K562 (cell line): ENCODE results near the gene CHRNA9. TPM values are rescaled to one million over a fixed set of nuclear protein-coding genes. Genes with fewer than 3 reads are reported as not detected.
A peak's percentile ranks its signal among the peaks of the same experiment; 100 is the strongest.

Experiments used
- ATAC-seq: fragments of 200-7000 bp; cut with Tn5 transposase; 3 replicates; pipeline ENCODE4 v1.9.1; 2020; ENCODE audit warnings: moderate library complexity
- BruUV-seq: library from RNA; stranded (reverse); fragments of 400-500 nt; replicated peaks from 2 replicates; lab custom pipeline; 2021; lab: Mats Ljungman, UMichigan
- CTCF ChIA-PET: fragments of 300-600 bp; formaldehyde crosslinking; extraction: SDS; loops from one replicate; lab custom pipeline; 2021; ENCODE audit warnings: low intra/inter-chr PET ratio; lab: Yijun Ruan, JAX
- POLR2A ChIA-PET: fragments of 300-600, 350-650 bp; sonication (Branson Sonifier 250); formaldehyde crosslinking; extraction: SDS; loops from one replicate; lab custom pipeline; 2021; ENCODE audit warnings: antibody characterized with exemption, inconsistent platforms; lab: Yijun Ruan, JAX
- DNase-seq, 4 experiments: peaks; one replicate each; pipeline versions ENCODE4 v3.0.0 to v3.0.0-alpha.2; 2011 to 2018; ENCODE audit warnings: low spot score in 3 of 4, mixed read lengths in 3 of 4; ENCODE audit errors: extremely low read depth in 1 of 4
- FAIRE-seq: peaks from 2 replicates; lab custom pipeline; 2011; peaks lifted over from hg19 to GRCh38; lab: Jason Lieb, UNC
- H2AFZ ChIP-seq: 2 replicates; pipeline ENCODE4 v1.6.0; 2011; ENCODE audit warnings: low read depth, low read length, control low read depth, inconsistent platforms
- H3K27ac ChIP-seq: fragments of 200-600 bp; 3 replicates; pipeline ENCODE4 v1.8.0; 2011; ENCODE audit warnings: low read depth, mild to moderate bottlenecking, control low read depth, inconsistent platforms, low read length, moderate library complexity, mixed read lengths; ENCODE audit errors: extremely low read depth
- H3K27me3 ChIP-seq, 2 experiments: fragments of 300-600 bp in 1 of 2; 2 replicates in 1 of 2; 3 replicates in 1 of 2; pipeline versions ENCODE4 v1.6.0 to v1.8.0; 2011; ENCODE audit warnings: inconsistent platforms in 2 of 2, low read length in 2 of 2, mild to moderate bottlenecking in 1 of 2, mixed read lengths in 1 of 2, moderate library complexity in 1 of 2; ENCODE audit not compliant: control insufficient read depth in 2 of 2, insufficient read depth in 2 of 2
- H3K36me3 ChIP-seq: fragments of 300-600 bp; 3 replicates; pipeline ENCODE4 v1.8.0; 2011; ENCODE audit warnings: mild to moderate bottlenecking, low read length, inconsistent platforms; ENCODE audit not compliant: control insufficient read depth, insufficient read depth
- H3K4me1 ChIP-seq, 2 experiments: fragments of 200-600 bp in 1 of 2; replicated peaks in 1 of 2; 2 replicates in 1 of 2; 3 replicates in 1 of 2; pipeline versions ENCODE4 v1.5.1 to v1.8.0; 2011; ENCODE audit warnings: inconsistent platforms in 2 of 2, low read length in 2 of 2, mild to moderate bottlenecking in 1 of 2, mixed read lengths in 1 of 2, moderate library complexity in 1 of 2; ENCODE audit not compliant: control insufficient read depth in 2 of 2, insufficient read depth in 2 of 2
- H3K4me2 ChIP-seq: 2 replicates; pipeline ENCODE4 v1.6.1; 2011; ENCODE audit warnings: low read length, control low read depth, inconsistent platforms, mixed read lengths; ENCODE audit not compliant: insufficient read depth
- H3K4me3 ChIP-seq: fragments of 200-600 bp; sonication (generic), shearing (Covaris generic); 2 replicates; pipeline ENCODE4 v1.5.1; 2016; ENCODE audit warnings: control low read depth, inconsistent platforms
- H3K79me2 ChIP-seq: fragments of 200-600 bp; 3 replicates; pipeline ENCODE4 v1.8.0; 2011; ENCODE audit warnings: low read length, inconsistent platforms; ENCODE audit not compliant: control insufficient read depth, insufficient read depth
- H3K9ac ChIP-seq, 2 experiments: 2 replicates each; pipeline versions ENCODE4 v1.6.0 to v1.6.1; 2011; ENCODE audit warnings: low read depth in 2 of 2, low read length in 2 of 2, control low read depth in 1 of 2, inconsistent platforms in 1 of 2, mild to moderate bottlenecking in 1 of 2, mixed read lengths in 1 of 2; ENCODE audit not compliant: insufficient read depth in 1 of 2
- H3K9me1 ChIP-seq: one replicate; pipeline ENCODE4 v1.6.0; 2011; ENCODE audit warnings: inconsistent platforms, mild to moderate bottlenecking, low read length, moderate library complexity; ENCODE audit not compliant: control insufficient read depth, insufficient read depth
- H3K9me3 ChIP-seq: replicated peaks from 2 replicates; pipeline ENCODE4 v1.5.1; 2011; ENCODE audit warnings: low read depth, low read length, inconsistent platforms; ENCODE audit not compliant: control insufficient read depth, insufficient read depth
- H4K20me1 ChIP-seq: replicated peaks from 2 replicates; pipeline ENCODE4 v1.6.1; 2011; ENCODE audit warnings: low read length, inconsistent platforms, mixed read lengths; ENCODE audit not compliant: control insufficient read depth, insufficient read depth
- CBX5 ChIP-seq: IDR thresholded peaks from 2 replicates; pipeline ENCODE4 v1.6.1; 2014; ENCODE audit warnings: low read depth, borderline replicate concordance
- FOXK1 ChIP-seq: sonication (generic); formaldehyde crosslinking; IDR thresholded peaks from 2 replicates; pipeline ENCODE4 v1.8.0; 2022; ENCODE audit warnings: missing genetic modification reagents, mild to moderate bottlenecking, borderline replicate concordance
- GABPB1 ChIP-seq: sonication (generic); formaldehyde crosslinking; IDR thresholded peaks from 2 replicates; pipeline ENCODE4 v1.8.0; 2022; ENCODE audit warnings: mild to moderate bottlenecking, missing genetic modification reagents
- ILK ChIP-seq: fragments of 450-650 bp; IDR thresholded peaks from 2 replicates; pipeline ENCODE4 v1.6.1; 2016; ENCODE audit warnings: missing genetic modification characterization, low read depth, mild to moderate bottlenecking, missing compliant biosample characterization, moderate library complexity, borderline replicate concordance
- JUN ChIP-seq, 2 experiments: sonication (generic) in 1 of 2; formaldehyde crosslinking in 1 of 2; IDR thresholded peaks; 2 replicates each; pipeline versions ENCODE4 v1.6.1 to v1.8.0; 2012 to 2022; ENCODE audit warnings: borderline replicate concordance in 2 of 2, mild to moderate bottlenecking in 2 of 2, improper control_type of control experiment in 1 of 2, low read depth in 1 of 2, low read length in 1 of 2, missing genetic modification reagents in 1 of 2
- MCM2 ChIP-seq: fragments of 450-650 bp; IDR thresholded peaks from 2 replicates; pipeline ENCODE4 v1.6.1; 2017; ENCODE audit warnings: low read depth, mild to moderate bottlenecking
- NFIX ChIP-seq: fragments of 250-450 bp; sonication (Bioruptor Pico); IDR thresholded peaks from 2 replicates; pipeline ENCODE4 v1.4.0; 2020; ENCODE audit warnings: low read depth, mild to moderate bottlenecking, moderate library complexity
- PHB ChIP-seq: fragments of 250-450 bp; sonication (Bioruptor Pico); IDR thresholded peaks from 2 replicates; pipeline ENCODE4 v1.5.0; 2021
- PRMT5 ChIP-seq: sonication (generic); formaldehyde crosslinking; IDR thresholded peaks from 2 replicates; pipeline ENCODE4 v1.5.0; 2020; ENCODE audit warnings: missing genetic modification reagents
- SOX6 ChIP-seq: fragments of 450-650 bp; IDR thresholded peaks from 2 replicates; pipeline ENCODE4 v1.6.1; 2014; ENCODE audit warnings: mild to moderate bottlenecking
- STAG1 ChIP-seq: sonication (generic); formaldehyde crosslinking; IDR thresholded peaks from 2 replicates; pipeline ENCODE4 v1.5.0; 2020; ENCODE audit warnings: missing genetic modification reagents, borderline replicate concordance
- THRB ChIP-seq: fragments of 450-650 bp; formaldehyde crosslinking; conservative IDR thresholded peaks from 2 replicates; pipeline ENCODE4 v1.4.0; 2022; ENCODE audit warnings: mild to moderate bottlenecking, missing genetic modification characterization
- ZBTB17 ChIP-seq: fragments of 450-650 bp; formaldehyde crosslinking; IDR thresholded peaks from 2 replicates; pipeline ENCODE4 v1.4.0; 2020; ENCODE audit warnings: mild to moderate bottlenecking
- ZBTB26 ChIP-seq: fragments of 450-650 bp; formaldehyde crosslinking; IDR thresholded peaks from 2 replicates; pipeline ENCODE4 v1.4.0; 2022; ENCODE audit warnings: missing genetic modification characterization
- ZBTB49 ChIP-seq: sonication (generic); formaldehyde crosslinking; IDR thresholded peaks from 2 replicates; pipeline ENCODE4 v1.8.0; 2022; ENCODE audit warnings: missing genetic modification reagents, mild to moderate bottlenecking, borderline replicate concordance
- ZNF77 ChIP-seq: fragments of 250-450 bp; sonication (Bioruptor Pico); IDR thresholded peaks from 2 replicates; pipeline ENCODE4 v1.5.0; 2020
- ZNF79 ChIP-seq: fragments of 250-450 bp; sonication (Bioruptor Pico); IDR thresholded peaks from 2 replicates; pipeline ENCODE4 v1.4.0; 2020; ENCODE audit warnings: low read depth, mild to moderate bottlenecking, moderate library complexity
- WGBS: fragments of 100-300 bp; shearing (Covaris generic); methylation state at CpG from one replicate; pipeline ENCODE4 v1.1.6; 2016; ENCODE audit warnings: low coverage, mixed read lengths; ENCODE audit not compliant: insufficient coverage; ENCODE audit errors: missing lambda C conversion rate; 5-methylcytosine and 5-hydroxymethylcytosine counted together
- in situ Hi-C: fragments of 300-500 bp; cut with MboI; formaldehyde crosslinking; loops from 4 replicates; pipeline ENCODE4 v1.15.0; 2018; ENCODE audit warnings: inconsistent platforms, mixed read lengths
- intact Hi-C: fragments of 100-400 bp; cut with micrococcal nuclease; formaldehyde crosslinking; loops from 2 replicates; pipeline ENCODE4 v1.14.2; 2022
- polyA plus RNA-seq, 8 experiments: library from polyadenylated mRNA; depleted of rRNA in 4 of 8; stranded (reverse) in 5 of 8; unstranded in 3 of 8; fragments of >200 nt; fragmentation: Nextera tagmentation in 2 of 8; fragmentation: Illumina TruSeq in 1 of 8; extraction: Ambion mirVana in 2 of 8; extraction: Trizol in 1 of 8; gene quantifications; 2 replicates each; pipeline versions ENCODE4 v1.2.1 to v1.2.3, GENCODE V29; 2011 to 2014; ENCODE audit warnings: inconsistent platforms in 1 of 8, missing spikeins in 1 of 8
- total RNA-seq, 7 experiments: library from RNA; depleted of rRNA in 6 of 7; stranded (reverse); fragments of >200 nt in 6 of 7; fragmentation: Illumina TruSeq in 2 of 7; extraction: Trizol in 2 of 7; gene quantifications; 2 replicates each; pipeline versions ENCODE4 v1.2.1 to v1.2.3, GENCODE V29; 2011 to 2021; ENCODE audit warnings: low replicate concordance in 1 of 7

Gene CHRNA9
- total and polyA plus RNA-seq, 9 of the 15 experiments (the other 6 are each of a cell fraction or from before 2014, with no cell fraction given), result not detected

GRCh38 chr4:40311811-40312346 lies 23.3 kb upstream of the CHRNA9 start:
- H3K27ac ChIP-seq, result peak overlapping the region; percentile 49
- H3K4me3 ChIP-seq, result 0 out of 2 replicates have a peak overlapping the region, but pooled peaks have one; percentile 0
- CTCF ChIA-PET, result no interaction called here
- WGBS, result under 1% methylated on average over 11 of the region's 11 CpGs
- POLR2A ChIA-PET, result interaction anchor here (0.8 to 1.3 kb wide), 8 partner anchors 9 to 256 kb away, joined by 3 to 6 read pairs (median 3); partner anchors contain the start of gene N4BP2
- no peaks in the 10 kb centered on the region for H3K9me1 ChIP-seq
- H4K20me1 ChIP-seq, result no peaks in the 10 kb centered on the region
- H3K27me3 ChIP-seq, result no peaks in the 10 kb centered on the region
- H3K9ac ChIP-seq, result peak overlapping the region; percentile 28 to 36; a peak in 2 of 4 replicates
- peak; percentile 90 for FAIRE-seq
- intact Hi-C loops (loop anchor here (10.0 kb wide), 2 partner anchors 617 to 847 kb away; partner anchors contain the start of gene UBE2K), in situ Hi-C loops (loop anchor here (5.0 kb wide), 2 partner anchors 160 to 250 kb away; no protein-coding TSS in a partner anchor)
- peaks cover 12 to 65% of the 10 kb centered on the region in 2 experiments for H3K4me1 ChIP-seq
- H3K9me3 ChIP-seq, result no peaks in the 10 kb centered on the region
- ATAC-seq, result peak; percentile 60
- peak; percentile 84 to 90 (median 86) for DNase-seq
- peak overlapping the region; percentile 35 for H2AFZ ChIP-seq
- peak overlapping the region; percentile 71 for H3K4me2 ChIP-seq
- H3K79me2 ChIP-seq, result no peaks in the 10 kb centered on the region
- BruUV-seq, result no TSS peak
- H3K36me3 ChIP-seq, result no peaks in the 10 kb centered on the region
- TF ChIP-seq ZBTB49 (CRISPR knock-in tag), result no peak
- TF ChIP-seq PHB (CRISPR knock-in tag), result no peak
- no peak for TF ChIP-seq NFIX
- TF ChIP-seq THRB, result no peak
- TF ChIP-seq STAG1 (CRISPR knock-in tag), result no peak
- no peak for TF ChIP-seq CBX5
- TF ChIP-seq ZBTB26 (CRISPR knock-in tag), result no peak
- no peak for TF ChIP-seq FOXK1 (CRISPR knock-in tag)
- TF ChIP-seq JUN (IDR thresholded peaks at IDR 0.05; ENCODE audit: borderline replicate concordance, low read depth, low read length), result no peak
- TF ChIP-seq JUN (CRISPR knock-in tag; IDR thresholded peaks at IDR 0.05; ENCODE audit: borderline replicate concordance), result no peak
- TF ChIP-seq SOX6, result peak; percentile 86
- no peak for TF ChIP-seq ZNF77 (CRISPR knock-in tag)
- no peak for TF ChIP-seq GABPB1 (CRISPR knock-in tag)
- no peak for TF ChIP-seq MCM2
- TF ChIP-seq ZBTB17, result no peak
- TF ChIP-seq ILK (tag), result no peak
- no peak for TF ChIP-seq PRMT5 (CRISPR knock-in tag)
- TF ChIP-seq ZNF79 (CRISPR knock-in tag), result no peak
